H1 (cell line): ENCODE measurements around the gene PRKD3. TPM values are rescaled to one million over a fixed set of nuclear protein-coding genes. Genes with fewer than 3 reads are reported as not detected.

Experiments
- CTCF ChIA-PET: fragments of 300-600 bp; sonication (Branson Sonifier 250); formaldehyde crosslinking; loops from one replicate; lab custom pipeline; 2021; ENCODE audit not compliant: partially characterized antibody; lab: Charles Lee
- POLR2A ChIA-PET: fragments of 300-600 bp; sonication (Branson Sonifier 250); formaldehyde crosslinking; loops from one replicate; lab custom pipeline; 2021; ENCODE audit warnings: inconsistent platforms; ENCODE audit not compliant: partially characterized antibody; lab: Charles Lee
- DNase-seq, 2 experiments: peaks; one replicate each; pipeline versions ENCODE4 v3.0.0 to v3.0.0-alpha.2; 2010 to 2022; ENCODE audit warnings: low spot score in 2 of 2, low read depth in 1 of 2, mixed read lengths in 1 of 2
- FAIRE-seq: peaks from 2 replicates; lab custom pipeline; 2011; peaks lifted over from hg19 to GRCh38; lab: Jason Lieb, UNC
- H2AFZ ChIP-seq: 2 replicates; pipeline ENCODE4 v1.8.1; 2012; ENCODE audit warnings: low read length, inconsistent platforms
- H2AK5ac ChIP-seq: 2 replicates; pipeline ENCODE4 v1.6.1; 2013; ENCODE audit warnings: low read depth, low read length
- H2BK120ac ChIP-seq: replicated peaks from 2 replicates; pipeline ENCODE3; 2013; ENCODE audit warnings: low read depth, low read length, inconsistent platforms
- H2BK12ac ChIP-seq: 2 replicates; pipeline ENCODE4 v1.6.1; 2013; ENCODE audit warnings: low read depth, low read length
- H2BK15ac ChIP-seq: 2 replicates; pipeline ENCODE4 v1.6.1; 2013; ENCODE audit warnings: low read length
- H2BK20ac ChIP-seq: 2 replicates; pipeline ENCODE4 v1.6.1; 2013; ENCODE audit warnings: low read length
- H2BK5ac ChIP-seq: 2 replicates; pipeline ENCODE4 v1.6.1; 2013; ENCODE audit warnings: low read depth, low read length
- H3K14ac ChIP-seq: 2 replicates; pipeline ENCODE4 v1.6.1; 2013; ENCODE audit warnings: inconsistent platforms; ENCODE audit not compliant: insufficient read length
- H3K18ac ChIP-seq: 2 replicates; pipeline ENCODE4 v1.6.1; 2013; ENCODE audit warnings: low read length; ENCODE audit errors: extremely low read depth
- H3K23ac ChIP-seq: 2 replicates; pipeline ENCODE4 v1.6.1; 2013; ENCODE audit warnings: inconsistent platforms; ENCODE audit not compliant: insufficient read length
- H3K23me2 ChIP-seq: 2 replicates; pipeline ENCODE4 v1.6.1; 2013; ENCODE audit warnings: low read depth, low read length
- H3K27ac ChIP-seq: 2 replicates; pipeline ENCODE4 v1.6.1; 2011; ENCODE audit warnings: low read depth, low read length, inconsistent platforms
- H3K27me3 ChIP-seq, 4 experiments: replicated peaks in 1 of 4; 1 replicate in 1 of 4; 2 replicates in 3 of 4; pipeline versions ENCODE4 v1.6.1 to v1.8.1; 2011 to 2013; ENCODE audit warnings: low read length in 3 of 4, mild to moderate bottlenecking in 3 of 4, inconsistent platforms in 2 of 4, mixed read lengths in 2 of 4, moderate library complexity in 1 of 4; ENCODE audit not compliant: control insufficient read depth in 3 of 4, insufficient read depth in 3 of 4; ENCODE audit errors: extremely low read depth in 1 of 4
- H3K36me3 ChIP-seq, 4 experiments: 2 replicates each; pipeline versions ENCODE4 v1.6.1 to v1.8.1; 2011 to 2013; ENCODE audit warnings: mild to moderate bottlenecking in 4 of 4, low read length in 3 of 4, moderate library complexity in 2 of 4, control low read depth in 1 of 4, inconsistent platforms in 1 of 4; ENCODE audit not compliant: insufficient read depth in 4 of 4, control insufficient read depth in 2 of 4
- H3K4ac ChIP-seq: replicated peaks from 2 replicates; pipeline ENCODE3; 2013; ENCODE audit warnings: low read length, low read depth, mixed read lengths, inconsistent platforms; ENCODE audit not compliant: insufficient read length
- H3K4me1 ChIP-seq, 4 experiments: replicated peaks in 1 of 4; 1 replicate in 1 of 4; 2 replicates in 3 of 4; pipeline versions ENCODE4 v1.6.1 to v1.8.1; 2011 to 2013; ENCODE audit warnings: low read length in 3 of 4, inconsistent platforms in 2 of 4, mixed read lengths in 1 of 4; ENCODE audit not compliant: insufficient read depth in 4 of 4, control insufficient read depth in 3 of 4
- H3K4me2 ChIP-seq, 2 experiments: 2 replicates each; pipeline versions ENCODE4 v1.6.1 to v1.8.1; 2011 to 2013; ENCODE audit warnings: low read depth in 2 of 2, low read length in 2 of 2, control low read depth in 1 of 2, inconsistent platforms in 1 of 2, mild to moderate bottlenecking in 1 of 2; ENCODE audit not compliant: insufficient read depth in 1 of 2
- H3K4me3 ChIP-seq, 4 experiments: fragments of 200-600, 300-600 bp in 1 of 4; sonication (generic), shearing (Covaris generic), sonication (Bioruptor Twin) in 1 of 4; 2 replicates each; pipeline versions ENCODE4 v1.5.1 to v1.8.1; 2011 to 2016; ENCODE audit warnings: low read length in 4 of 4, low read depth in 3 of 4, control low read depth in 2 of 4, inconsistent platforms in 2 of 4, mild to moderate bottlenecking in 2 of 4, mixed read lengths in 1 of 4, moderate library complexity in 1 of 4; ENCODE audit not compliant: insufficient read depth in 2 of 4; ENCODE audit errors: extremely low read depth in 1 of 4
- H3K56ac ChIP-seq: replicated peaks from 2 replicates; pipeline ENCODE3; 2013; ENCODE audit warnings: low read depth, mild to moderate bottlenecking, mixed read lengths, low read length, inconsistent platforms; ENCODE audit not compliant: insufficient read length
- H3K79me1 ChIP-seq: 2 replicates; pipeline ENCODE4 v1.6.1; 2013; ENCODE audit warnings: low read depth, low read length, control low read depth
- H3K79me2 ChIP-seq, 2 experiments: 2 replicates each; pipeline versions ENCODE4 v1.6.1 to v1.8.1; 2012 to 2013; ENCODE audit warnings: low read length in 2 of 2, mild to moderate bottlenecking in 2 of 2, inconsistent platforms in 1 of 2; ENCODE audit not compliant: insufficient read depth in 2 of 2, control insufficient read depth in 1 of 2
- H3K9ac ChIP-seq, 4 experiments: replicated peaks in 1 of 4; 1 replicate in 1 of 4; 2 replicates in 3 of 4; pipeline versions ENCODE4 v1.6.1 to v1.8.1; 2011 to 2013; ENCODE audit warnings: low read depth in 3 of 4, low read length in 3 of 4, control low read depth in 2 of 4, mild to moderate bottlenecking in 2 of 4, moderate library complexity in 2 of 4, inconsistent platforms in 1 of 4; ENCODE audit errors: extremely low read depth in 1 of 4
- H3K9me3 ChIP-seq, 2 experiments: 2 replicates each; pipeline versions ENCODE4 v1.6.1 to v1.8.1; 2012 to 2013; ENCODE audit warnings: mild to moderate bottlenecking in 2 of 2, moderate library complexity in 2 of 2, control low read depth in 1 of 2, inconsistent platforms in 1 of 2, low read depth in 1 of 2, low read length in 1 of 2, mixed read lengths in 1 of 2; ENCODE audit not compliant: insufficient read depth in 2 of 2
- H4K20me1 ChIP-seq, 2 experiments: replicated peaks in 1 of 2; 2 replicates each; pipeline versions ENCODE3 to v1.8.1; 2011 to 2013; ENCODE audit warnings: inconsistent platforms in 2 of 2, low read length in 2 of 2, mild to moderate bottlenecking in 1 of 2; ENCODE audit not compliant: insufficient read depth in 2 of 2, control insufficient read depth in 1 of 2
- H4K5ac ChIP-seq: 2 replicates; pipeline ENCODE4 v1.6.1; 2013; ENCODE audit warnings: low read length, low read depth, mixed read lengths, inconsistent platforms; ENCODE audit not compliant: insufficient read length
- H4K8ac ChIP-seq: 2 replicates; pipeline ENCODE4 v1.8.0; 2013; ENCODE audit warnings: mild to moderate bottlenecking, moderate library complexity, low read length, inconsistent platforms; ENCODE audit not compliant: insufficient read depth; ENCODE audit errors: extremely low read depth
- H4K91ac ChIP-seq: replicated peaks from 2 replicates; pipeline ENCODE3; 2013; ENCODE audit warnings: low read length, mixed read lengths, inconsistent platforms; ENCODE audit not compliant: insufficient read length
- ASH2L ChIP-seq: fragments of 200-600, 300-600 bp; sonication (generic); IDR thresholded peaks from one replicate; pipeline ENCODE4 v1.7.1; 2017; ENCODE audit warnings: low read length
- BCL11A ChIP-seq, 2 experiments: IDR thresholded peaks; one replicate each; pipeline ENCODE4 v1.6.1; 2011; ENCODE audit warnings: low read depth in 2 of 2, low read length in 2 of 2, mild to moderate bottlenecking in 2 of 2
- GABPA ChIP-seq: IDR thresholded peaks from 2 replicates; pipeline ENCODE4 v1.6.1; 2011; ENCODE audit warnings: mild to moderate bottlenecking, low read length, moderate library complexity, borderline replicate concordance; ENCODE audit not compliant: insufficient read depth
- KDM1A ChIP-seq: fragments of 200-600, 300-600 bp; sonication (generic); IDR thresholded peaks from 2 replicates; pipeline ENCODE4 v1.7.1; 2016; ENCODE audit warnings: mild to moderate bottlenecking, low read length, borderline replicate concordance
- KDM4A ChIP-seq: IDR thresholded peaks from one replicate; pipeline ENCODE4 v1.7.1; 2012; ENCODE audit warnings: low read depth, mild to moderate bottlenecking, moderate library complexity, low read length, inconsistent platforms; ENCODE audit not compliant: severe bottlenecking
- POLR2A ChIP-seq, 2 experiments: IDR thresholded peaks; 1 replicate in 1 of 2; 2 replicates in 1 of 2; pipeline ENCODE4 v1.6.1; 2011; ENCODE audit warnings: low read depth in 2 of 2, low read length in 2 of 2, mild to moderate bottlenecking in 2 of 2; ENCODE audit errors: control extremely low read depth in 1 of 2
- RXRA ChIP-seq: IDR thresholded peaks from 2 replicates; pipeline ENCODE4 v1.6.1; 2011; ENCODE audit warnings: low read depth, mild to moderate bottlenecking, low read length, moderate library complexity; ENCODE audit not compliant: insufficient read depth
- TAF7 ChIP-seq: optimal IDR thresholded peaks from 2 replicates; pipeline ENCODE3; 2011; ENCODE audit warnings: low read depth, mild to moderate bottlenecking, inconsistent platforms, low read length, moderate library complexity, borderline replicate concordance
- TBP ChIP-seq: IDR thresholded peaks from 2 replicates; pipeline ENCODE4 v1.6.1; 2011; ENCODE audit warnings: low read depth, low read length, improper control_type of control experiment
- WGBS, 2 experiments: shearing (Covaris generic) in 1 of 2; methylation state at CpG; one replicate each; pipeline versions ENCODE4 v1.1.6 to v1.1.7; 2013 to 2015; ENCODE audit warnings: low lambda C conversion rate in 2 of 2, mixed read lengths in 2 of 2, inconsistent platforms in 1 of 2, low coverage in 1 of 2, missing lambda C conversion rate in 1 of 2; ENCODE audit not compliant: insufficient replicate concordance in 2 of 2, insufficient coverage in 1 of 2, insufficient read length in 1 of 2; ENCODE audit errors: extremely low coverage in 1 of 2, missing lambda C conversion rate in 1 of 2; 5-methylcytosine and 5-hydroxymethylcytosine counted together
- polyA plus RNA-seq, 7 experiments: library from polyadenylated mRNA; depleted of rRNA in 3 of 7; stranded (reverse) in 5 of 7; unstranded in 2 of 7; fragments of >200 nt in 5 of 7; fragments of 200-250 nt in 2 of 7; gene quantifications; 1 replicate in 5 of 7; 2 replicates in 1 of 7; 4 replicates in 1 of 7; pipeline versions ENCODE4 v1.2.1 to v1.2.3, GENCODE V29; 2011 to 2013; ENCODE audit warnings: missing spikeins in 2 of 7, mixed read lengths in 2 of 7
- total RNA-seq: library from RNA; stranded (reverse); fragmentation: NEBNext Ultra II Directional; extraction: Animal tissue kit (Norgen Biotek cat#: 25700); gene quantifications from 2 replicates; pipeline ENCODE4 v1.2.1, GENCODE V29; 2021

Gene PRKD3
- total and polyA plus RNA-seq, 2 of the 8 experiments (the other 6 are each of a cell fraction or from before 2014, with no cell fraction given) = 12.0 to 63.3 TPM

GRCh38 chr2:37338933-37339332, 14.3 kb upstream of the PRKD3 start:
- no peak for FAIRE-seq
- no peak overlapping the region for H2BK5ac ChIP-seq
- no peak overlapping the region for H2BK15ac ChIP-seq

More at GRCh38 chr2:37338933-37339332, 14.3 kb upstream of the PRKD3 start:
- H3K4me1 ChIP-seq = peaks cover 0 to 4% (median 0%) of the 10 kb centered on the region in 4 experiments; a peak in 1 of 7 replicates
- H4K91ac ChIP-seq = no peak overlapping the region
- H3K27me3 ChIP-seq = 0 out of 7 replicates have a peak, but pooled peaks cover 0 to under 1% (median 0%) of the 10 kb centered on the region in 4 experiments
- no peak overlapping the region for H2BK120ac ChIP-seq
- ChIA-PET CTCF (interaction anchor here (0.6 to 0.9 kb wide), 3 partner anchors 11 to 628 kb away, joined by 3 to 5 read pairs (median 4); no protein-coding TSS in a partner anchor), POLR2A (no interaction called here)
- no peak overlapping the region for H3K4me2 ChIP-seq
- no peaks in the 10 kb centered on the region for H3K36me3 ChIP-seq
- H4K5ac ChIP-seq = no peak overlapping the region
- DNase-seq = no peak
- no peak overlapping the region for H3K27ac ChIP-seq
- no peaks in the 10 kb centered on the region for H3K79me1 ChIP-seq
- no peak overlapping the region for H2BK12ac ChIP-seq
- H3K18ac ChIP-seq = no peak overlapping the region
- no peaks in the 10 kb centered on the region for H4K20me1 ChIP-seq
- H3K23me2 ChIP-seq = no peaks in the 10 kb centered on the region
- H3K9ac ChIP-seq = no peak overlapping the region
- no peak overlapping the region for H2AFZ ChIP-seq
- H3K9me3 ChIP-seq = no peaks in the 10 kb centered on the region
- no peak overlapping the region for H3K14ac ChIP-seq
- no peak overlapping the region for H4K8ac ChIP-seq
- no peak overlapping the region for H3K23ac ChIP-seq
- H3K4me3 ChIP-seq = no peak overlapping the region
- no peak overlapping the region for H2BK20ac ChIP-seq
- H3K79me2 ChIP-seq = no peaks in the 10 kb centered on the region
- 84% methylated on average over 4 of the region's 4 CpGs; no CpG with 5 or more reads in 1 of the 2 experiments for WGBS, 2 experiments
- H2AK5ac ChIP-seq = no peak overlapping the region
- H3K56ac ChIP-seq = no peak overlapping the region
- TF ChIP-seq GABPA = no peak
- no peak for TF ChIP-seq ASH2L
- no peak for TF ChIP-seq KDM1A
- TF ChIP-seq RXRA = no peak
- TF ChIP-seq POLR2A (IDR thresholded peaks at IDR 0.05; ENCODE audit: control extremely low read depth in 1 of 2, low read depth in 2 of 2, low read length in 2 of 2) = no peak
- no peak for TF ChIP-seq BCL11A (IDR thresholded peaks at IDR 0.05; ENCODE audit: low read depth in 2 of 2, low read length in 2 of 2)
- TF ChIP-seq KDM4A = no peak
- no peak for TF ChIP-seq TBP
- no peak for TF ChIP-seq TAF7
- H3K4ac ChIP-seq = no peak overlapping the region
